OCI-LY1 (cell line): ENCODE results near the gene CENPQ.
"Not testable (repeated sequence)": the region's sequence is repeated elsewhere in the genome, so short reads cannot be mapped to it uniquely, and the experiment has no call there.

ENCODE experiments used
- EZH2 ChIP-seq: fragments of 200-600 bp; sonication (generic), shearing (Covaris generic); IDR thresholded peaks from 2 replicates; pipeline ENCODE4 v1.8.0; 2017; ENCODE audit warnings: borderline replicate concordance, mixed run types, mild to moderate bottlenecking, antibody characterized with exemption, low read length, moderate library complexity, mixed read lengths
- TF ChIP-seq, protein P1 (sequence below): fragments of 200-600 bp; sonication (generic), shearing (Covaris generic); IDR thresholded peaks from 2 replicates; pipeline ENCODE4 v1.5.1; 2017; ENCODE audit warnings: mild to moderate bottlenecking, antibody characterized with exemption, low read length, moderate library complexity, mixed read lengths

DNA sequence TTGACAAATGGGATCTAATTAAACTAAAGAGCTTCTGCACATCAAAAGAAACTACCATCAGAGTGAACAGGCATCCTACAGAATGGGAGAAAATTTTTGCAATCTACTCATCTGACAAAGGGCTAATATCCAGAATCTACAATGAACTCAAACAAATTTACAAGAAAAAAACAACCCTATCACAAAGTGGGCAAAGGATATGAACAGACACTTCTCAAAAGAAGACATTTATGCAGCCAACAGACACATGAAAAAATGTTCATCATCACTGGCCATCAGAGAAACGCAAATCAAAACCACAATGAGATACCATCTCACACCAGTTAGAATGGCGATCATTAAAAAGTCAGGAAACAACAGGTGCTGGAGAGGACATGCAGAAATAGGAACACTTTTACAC, 13.4 kb downstream of the CENPQ start:
- TF ChIP-seq, protein P1, sequence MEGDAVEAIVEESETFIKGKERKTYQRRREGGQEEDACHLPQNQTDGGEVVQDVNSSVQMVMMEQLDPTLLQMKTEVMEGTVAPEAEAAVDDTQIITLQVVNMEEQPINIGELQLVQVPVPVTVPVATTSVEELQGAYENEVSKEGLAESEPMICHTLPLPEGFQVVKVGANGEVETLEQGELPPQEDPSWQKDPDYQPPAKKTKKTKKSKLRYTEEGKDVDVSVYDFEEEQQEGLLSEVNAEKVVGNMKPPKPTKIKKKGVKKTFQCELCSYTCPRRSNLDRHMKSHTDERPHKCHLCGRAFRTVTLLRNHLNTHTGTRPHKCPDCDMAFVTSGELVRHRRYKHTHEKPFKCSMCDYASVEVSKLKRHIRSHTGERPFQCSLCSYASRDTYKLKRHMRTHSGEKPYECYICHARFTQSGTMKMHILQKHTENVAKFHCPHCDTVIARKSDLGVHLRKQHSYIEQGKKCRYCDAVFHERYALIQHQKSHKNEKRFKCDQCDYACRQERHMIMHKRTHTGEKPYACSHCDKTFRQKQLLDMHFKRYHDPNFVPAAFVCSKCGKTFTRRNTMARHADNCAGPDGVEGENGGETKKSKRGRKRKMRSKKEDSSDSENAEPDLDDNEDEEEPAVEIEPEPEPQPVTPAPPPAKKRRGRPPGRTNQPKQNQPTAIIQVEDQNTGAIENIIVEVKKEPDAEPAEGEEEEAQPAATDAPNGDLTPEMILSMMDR, result not testable (repeated sequence)
- TF ChIP-seq EZH2, result not testable (repeated sequence)
